ENCODE data around the gene RASA3. TPM values are rescaled to one million over a fixed set of nuclear protein-coding genes. Genes with fewer than 3 reads are reported as not detected.

The RASA3 gene
- total and polyA plus RNA-seq, 2 of the 4 experiments (the other 2 are of a cell fraction) = 21.0 to 31.4 TPM

DNA sequence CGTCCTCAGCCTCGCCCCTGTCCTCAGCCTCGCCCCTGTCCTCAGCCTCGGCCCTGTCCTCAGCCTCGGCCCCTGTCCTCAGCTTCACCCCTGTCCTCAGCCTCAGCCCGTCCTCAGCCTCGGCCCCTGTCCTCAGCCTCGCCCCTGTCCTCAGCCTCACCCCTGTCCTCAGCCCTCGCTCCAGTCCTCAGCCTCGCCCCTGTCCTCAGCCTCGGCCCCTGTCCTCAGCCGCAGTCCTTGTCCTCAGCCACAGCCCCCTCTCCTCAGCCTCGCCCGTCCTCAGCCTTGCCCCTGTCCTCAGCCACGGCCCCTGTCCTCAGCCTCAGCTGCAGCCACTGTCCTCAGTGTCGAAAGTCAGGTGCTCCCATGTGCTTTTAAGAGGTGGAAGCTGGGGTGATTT, 169.0 kb downstream of the RASA3 start:
- no peak overlapping the region for H3K56ac ChIP-seq (ENCODE audit: extremely low read depth, insufficient read depth, low read length)
- no peak overlapping the region for H4K91ac ChIP-seq (ENCODE audit: insufficient read depth, low read depth, low read length)
- H2BK120ac ChIP-seq (ENCODE audit: low read depth, low read length) = no peak overlapping the region
- ChIA-PET POLR2A (ENCODE audit: unreplicated experiment) (no interaction called here), CTCF (no interaction called here)
- ATAC-seq (ENCODE audit: low read depth) (no peak), DNase-seq (no peak)
- no peak overlapping the region for H3K4ac ChIP-seq (ENCODE audit: low read depth, low read length)
- no peak overlapping the region for H4K5ac ChIP-seq (ENCODE audit: low read depth, low read length)
- peaks cover 0 to 6% of the 10 kb centered on the region in 2 experiments; a peak in 1 of 4 replicates for H3K79me1 ChIP-seq (ENCODE audit: low read depth in 1 of 2, low read length in 2 of 2)
- no peak overlapping the region for H3K23ac ChIP-seq (ENCODE audit: low read depth, low read length)
- dilution Hi-C loops (cut with HindIII; ENCODE audit: low sequenced_read_pairs, unreplicated experiment) = no loop called here
- H2AK5ac ChIP-seq (ENCODE audit: low read depth, low read length) = no peak overlapping the region
- 100% methylated on average over 7 of the region's 16 CpGs; no CpG with 5 or more reads in 1 of the 2 experiments for WGBS, 2 experiments (ENCODE audit: extremely low coverage in 2 of 2, insufficient read length in 1 of 2)
- TF ChIP-seq CEBPB (IDR thresholded peaks at IDR 0.05; ENCODE audit: low read depth, low read length) (no peak), RFX5 (IDR thresholded peaks at IDR 0.05; ENCODE audit: low read depth, low read length) (no peak), FOS (IDR thresholded peaks at IDR 0.05; ENCODE audit: low read depth, low read length) (no peak), CHD1 (IDR thresholded peaks at IDR 0.05; ENCODE audit: low read depth, low read length) (no peak), ELK1 (IDR thresholded peaks at IDR 0.05; ENCODE audit: borderline replicate concordance, low read depth, low read length) (no peak), BHLHE40 (IDR thresholded peaks at IDR 0.05; ENCODE audit: low read depth, low read length) (no peak), MAZ (IDR thresholded peaks at IDR 0.05; ENCODE audit: borderline replicate concordance, low read depth, low read length) (no peak), SMC3 (IDR thresholded peaks at IDR 0.05; ENCODE audit: low read depth, low read length) (no peak), NFE2L2 (IDR thresholded peaks at IDR 0.05; ENCODE audit: low read depth, low read length) (no peak)
- TF ChIP-seq, protein P1, sequence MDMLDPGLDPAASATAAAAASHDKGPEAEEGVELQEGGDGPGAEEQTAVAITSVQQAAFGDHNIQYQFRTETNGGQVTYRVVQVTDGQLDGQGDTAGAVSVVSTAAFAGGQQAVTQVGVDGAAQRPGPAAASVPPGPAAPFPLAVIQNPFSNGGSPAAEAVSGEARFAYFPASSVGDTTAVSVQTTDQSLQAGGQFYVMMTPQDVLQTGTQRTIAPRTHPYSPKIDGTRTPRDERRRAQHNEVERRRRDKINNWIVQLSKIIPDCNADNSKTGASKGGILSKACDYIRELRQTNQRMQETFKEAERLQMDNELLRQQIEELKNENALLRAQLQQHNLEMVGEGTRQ (IDR thresholded peaks at IDR 0.05; ENCODE audit: low read depth, low read length) = no peak
- intact Hi-C loops (cut with micrococcal nuclease) = no loop called here
- H4K8ac ChIP-seq (ENCODE audit: low read depth in 2 of 2, low read length in 2 of 2) = no peak overlapping the region
- H2AFZ ChIP-seq (replicated peaks; ENCODE audit: low read length, poor library complexity) = peak overlapping the region; percentile 15
- H3K27me3 ChIP-seq (ENCODE audit: control insufficient read depth, insufficient read depth, low read length) = no peaks in the 10 kb centered on the region
- H2BK20ac ChIP-seq (ENCODE audit: low read depth, low read length) = no peak overlapping the region
- H3K18ac ChIP-seq (ENCODE audit: low read depth, low read length) = no peak overlapping the region
- no peak overlapping the region for H3K4me2 ChIP-seq (ENCODE audit: low read depth, low read length)
- no peak overlapping the region for H2BK15ac ChIP-seq (ENCODE audit: low read depth, low read length)
- H3K4me1 ChIP-seq (ENCODE audit: control insufficient read depth, insufficient read depth, low read length) = no peaks in the 10 kb centered on the region
- BruUV-seq (replicated peaks) = no TSS peak
- no peak overlapping the region for H2AK9ac ChIP-seq (replicated peaks; ENCODE audit: low read depth, low read length, poor library complexity)
- H3K36me3 ChIP-seq (ENCODE audit: control insufficient read depth, insufficient read depth, low read length) = peaks cover 23% of the 10 kb centered on the region
- no peak overlapping the region for H3K27ac ChIP-seq (ENCODE audit: insufficient read depth, low read length)
- H3K4me3 ChIP-seq (ENCODE audit: insufficient read depth, low read depth, low read length) = no peak overlapping the region
- peaks cover 11% of the 10 kb centered on the region for H3K9me3 ChIP-seq (ENCODE audit: control insufficient read depth, insufficient read depth, low read length)
- H3K14ac ChIP-seq (replicated peaks; ENCODE audit: low read depth, low read length) = no peak overlapping the region
- H4K20me1 ChIP-seq (ENCODE audit: insufficient read depth, low read length) = no peaks in the 10 kb centered on the region
- H3K9me1 ChIP-seq (ENCODE audit: insufficient read depth, low read length) = no peaks in the 10 kb centered on the region
- H3K9ac ChIP-seq (ENCODE audit: low read depth, low read length) = no peak overlapping the region
- in situ Hi-C loops (cut with MboI; ENCODE audit: low sequenced_read_pairs) = no loop called here
- H2BK5ac ChIP-seq (ENCODE audit: low read depth, low read length, poor library complexity, severe bottlenecking) = no peak overlapping the region

Measured in IMR-90 (cell line).